NK-92 treated with Interleukin-12 subunit alpha and Interleukin-12 subunit beta, amount 100 ng/mL, for 24 hours (cell line): ENCODE results near the gene PCSK1.
"Not testable (repeated sequence)": the region's sequence is repeated elsewhere in the genome, so short reads cannot be mapped to it uniquely, and the experiment has no call there.

Source experiments
- DNase-seq: peaks from one replicate; lab custom pipeline; 2025; lab: John Stamatoyannopoulos, UW

Gene PCSK1

DNA sequence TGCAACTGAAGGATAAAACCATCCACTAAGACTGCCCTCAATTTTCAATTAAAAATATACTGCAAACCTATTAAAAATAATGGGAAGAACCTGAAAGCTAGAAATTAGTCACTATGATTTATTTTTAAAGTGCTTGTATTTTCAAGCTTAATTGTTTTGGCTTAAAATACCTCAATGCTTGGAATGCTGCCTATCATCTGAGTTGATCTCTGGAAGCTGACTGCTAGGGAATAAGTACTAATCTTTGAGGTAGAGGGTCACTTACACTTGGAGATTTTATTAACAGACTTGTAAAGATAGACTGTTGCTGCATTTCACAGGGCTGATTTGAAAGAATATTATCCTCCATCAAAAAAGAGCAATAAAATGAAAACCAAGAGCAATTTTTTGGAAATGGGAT, 6.2 kb downstream of the PCSK1 start:
- no peak for DNase-seq

DNA sequence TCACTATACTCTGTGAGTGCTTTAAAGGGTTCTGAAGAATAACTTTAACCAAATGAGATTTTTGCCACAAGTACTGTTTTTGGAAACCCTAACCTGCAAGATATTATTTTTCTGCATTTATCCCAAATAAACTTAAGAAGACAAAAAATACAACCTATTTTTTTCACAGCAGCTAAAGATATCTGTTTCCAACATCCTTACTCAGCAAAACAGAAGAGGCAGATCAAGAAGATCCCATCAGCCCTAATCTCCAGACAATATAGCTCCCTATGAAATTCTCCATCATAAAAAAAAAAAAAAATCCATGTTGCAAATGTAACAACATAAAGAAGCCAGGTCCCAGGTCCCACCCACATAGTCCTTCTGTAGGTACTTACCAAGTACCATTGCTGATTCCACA, 7.6 kb downstream of the PCSK1 start:
- no peak for DNase-seq

DNA sequence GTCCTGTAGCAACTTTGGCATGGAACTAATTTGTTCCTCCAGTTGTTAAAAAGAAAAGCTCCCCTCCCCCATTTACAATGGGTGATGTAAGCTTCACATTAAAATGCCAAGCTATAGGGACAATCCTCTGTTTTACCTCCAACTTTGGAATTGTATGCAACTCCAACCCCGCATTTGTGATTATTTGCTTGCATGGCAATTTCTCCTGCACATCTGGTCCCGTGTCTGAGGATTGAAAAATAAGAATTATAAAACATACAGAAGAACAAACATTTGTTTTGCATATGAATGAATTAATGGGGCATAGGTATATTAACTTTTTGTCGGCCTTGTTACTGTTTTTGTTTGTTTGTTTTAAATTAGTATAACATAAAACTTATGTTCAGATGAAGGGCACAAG, 17.2 kb downstream of the PCSK1 start:
- DNase-seq: no peak

DNA sequence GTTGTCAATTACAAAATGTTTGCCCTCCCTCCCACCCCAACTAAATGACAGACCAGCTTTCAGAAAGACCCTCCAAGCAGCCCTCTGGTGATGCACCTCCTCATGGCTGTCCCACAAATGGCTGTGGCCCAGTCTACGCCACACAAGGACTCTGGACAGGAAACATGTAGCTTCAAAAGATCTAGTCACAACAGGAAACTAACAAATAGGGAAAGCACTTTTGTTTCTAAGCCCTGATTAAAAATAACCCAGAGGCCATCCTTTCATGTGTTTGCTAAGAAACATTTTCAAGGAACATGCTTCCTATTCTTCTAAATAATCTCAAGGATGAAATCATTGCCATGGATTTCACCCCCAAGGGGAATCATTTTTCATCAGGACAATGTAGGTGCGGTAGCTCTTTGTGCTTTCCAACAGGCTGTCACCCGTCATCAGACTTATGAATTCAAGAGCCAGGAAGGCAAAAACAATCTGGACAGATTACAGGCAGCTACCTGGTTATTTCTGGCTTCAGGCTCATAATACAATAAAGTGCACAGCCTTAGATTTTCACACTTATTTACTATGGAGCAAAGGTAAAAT, 20.1 kb downstream of the PCSK1 start:
- no peak for DNase-seq

DNA sequence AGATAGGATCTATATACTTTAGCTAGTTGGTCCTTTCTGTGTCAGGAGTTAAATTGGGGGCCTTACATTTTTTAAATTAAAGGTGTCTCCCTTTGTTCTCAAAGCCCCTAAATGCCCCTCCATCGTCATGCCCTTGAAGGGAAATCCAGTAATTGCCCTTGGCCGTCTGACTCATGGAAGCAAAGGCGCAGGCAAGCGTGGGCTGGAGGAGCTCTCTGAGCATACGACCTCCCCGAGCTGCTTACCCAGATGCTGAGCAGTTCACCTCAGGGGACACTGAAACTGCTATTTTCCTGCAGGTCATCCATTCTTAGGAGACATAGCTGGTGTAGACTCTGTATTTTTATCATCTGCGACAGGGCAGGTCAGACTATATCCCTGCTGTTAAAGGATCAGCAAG, 23.0 kb downstream of the PCSK1 start:
- no peak for DNase-seq

DNA sequence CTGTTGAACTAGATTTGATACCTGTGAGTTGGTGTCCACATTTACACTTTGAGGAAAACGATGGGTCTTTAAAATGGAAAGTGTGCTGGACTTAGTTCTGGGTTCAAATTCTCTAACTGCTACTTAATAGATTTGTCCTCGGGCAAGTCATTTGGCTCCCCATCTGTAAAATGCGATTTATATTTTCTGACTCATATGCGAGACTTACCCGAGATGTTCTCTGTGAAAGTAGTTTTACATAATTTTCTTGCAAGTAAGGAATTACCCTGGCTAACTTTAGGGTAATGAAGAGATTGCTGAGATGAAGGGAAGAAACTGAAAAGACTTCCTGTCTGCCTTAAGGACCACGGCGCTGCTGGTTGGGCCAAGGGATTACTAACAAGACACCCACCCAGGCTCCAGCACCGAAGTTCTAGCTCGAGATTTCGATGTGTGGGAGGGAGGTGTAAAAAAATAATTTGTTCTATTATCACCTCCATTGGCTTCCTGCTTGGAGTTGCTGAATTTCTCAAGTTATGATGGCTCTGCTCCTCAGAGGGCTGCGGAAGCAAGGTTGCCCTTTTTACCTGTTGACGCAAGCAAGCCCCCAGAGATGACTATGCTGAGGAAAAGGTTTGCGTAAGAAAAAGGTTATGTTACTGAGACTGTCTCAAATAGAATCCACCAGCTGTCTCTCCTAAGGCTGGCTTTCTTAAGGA, 24.1 kb downstream of the PCSK1 start:
- DNase-seq: no peak

DNA sequence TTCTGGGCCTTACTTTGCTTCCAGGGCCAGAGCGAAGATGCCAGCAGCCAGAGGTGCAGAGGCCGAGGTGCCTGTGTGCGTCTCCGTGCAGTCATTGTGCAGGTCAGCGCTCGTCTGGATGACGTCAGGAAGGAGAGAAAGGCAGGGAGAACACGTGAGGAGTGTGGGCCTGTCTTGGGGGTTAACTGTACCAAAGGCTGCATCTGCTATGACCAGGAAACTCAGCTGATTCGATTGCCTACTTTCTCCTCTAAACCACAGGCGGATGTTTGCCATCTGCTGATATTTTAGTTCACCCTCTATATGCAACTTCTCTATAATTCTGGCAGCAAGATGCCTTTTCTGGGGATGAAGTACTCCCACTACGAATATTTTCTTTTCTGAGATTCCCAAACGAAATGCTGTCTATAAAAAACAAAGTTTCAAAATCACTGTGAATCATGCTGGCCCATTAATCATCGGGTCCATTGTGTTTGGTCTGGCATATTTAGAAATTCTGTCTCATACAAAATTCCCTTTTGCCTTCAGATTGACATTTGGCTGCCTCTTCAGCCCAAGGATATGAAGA, 24.8 kb downstream of the PCSK1 start:
- no peak for DNase-seq

DNA sequence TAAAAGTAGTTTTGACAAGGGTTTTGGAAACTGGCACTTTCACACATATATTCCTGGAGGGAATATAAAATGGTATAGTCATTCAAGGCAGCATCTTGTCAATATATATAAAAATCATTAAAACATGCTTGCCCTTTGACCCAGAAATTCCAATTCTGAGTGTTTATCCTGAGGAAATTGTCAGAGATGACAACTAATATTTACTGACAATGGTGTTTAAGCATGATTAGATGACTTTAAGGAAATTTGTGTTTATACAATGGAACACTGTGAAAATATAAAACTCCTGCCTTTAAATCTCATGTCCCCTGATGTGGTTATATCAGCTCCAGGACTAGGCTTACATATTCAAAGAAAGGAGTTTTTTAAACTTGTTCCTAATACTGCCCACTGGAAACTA, 25.6 kb downstream of the PCSK1 start:
- no peak for DNase-seq

DNA sequence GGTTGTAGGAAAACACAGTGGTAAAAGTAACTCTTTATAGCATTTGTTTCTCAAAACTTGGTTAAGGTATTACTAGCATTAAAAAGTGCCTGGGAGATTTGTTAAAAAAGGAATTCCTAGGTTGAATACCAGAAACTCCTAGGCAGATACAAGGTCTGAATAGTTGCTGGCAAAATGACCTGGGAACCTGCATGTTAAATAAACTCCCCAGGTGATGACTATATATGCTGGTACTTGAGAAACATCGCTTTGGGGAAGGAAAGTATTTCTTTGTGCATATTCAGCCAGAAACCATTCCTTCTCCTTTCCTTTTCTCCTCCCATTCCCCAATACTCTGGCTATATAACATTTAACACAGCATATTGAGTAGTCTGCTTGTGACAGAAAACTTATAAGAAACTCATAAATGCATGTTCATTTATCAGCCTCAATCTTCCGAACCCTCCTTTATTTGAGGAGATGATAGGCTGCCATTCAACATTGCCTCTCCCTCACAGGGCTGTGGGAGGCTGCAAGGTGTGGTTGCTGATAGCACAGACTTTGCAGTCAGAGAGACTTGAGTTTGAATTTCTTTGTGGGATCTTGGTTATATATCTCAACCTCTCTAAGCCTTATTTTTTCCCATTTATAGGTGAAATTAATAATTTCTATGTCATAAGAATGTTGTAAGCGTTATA, 28.7 kb downstream of the PCSK1 start:
- no peak for DNase-seq

DNA sequence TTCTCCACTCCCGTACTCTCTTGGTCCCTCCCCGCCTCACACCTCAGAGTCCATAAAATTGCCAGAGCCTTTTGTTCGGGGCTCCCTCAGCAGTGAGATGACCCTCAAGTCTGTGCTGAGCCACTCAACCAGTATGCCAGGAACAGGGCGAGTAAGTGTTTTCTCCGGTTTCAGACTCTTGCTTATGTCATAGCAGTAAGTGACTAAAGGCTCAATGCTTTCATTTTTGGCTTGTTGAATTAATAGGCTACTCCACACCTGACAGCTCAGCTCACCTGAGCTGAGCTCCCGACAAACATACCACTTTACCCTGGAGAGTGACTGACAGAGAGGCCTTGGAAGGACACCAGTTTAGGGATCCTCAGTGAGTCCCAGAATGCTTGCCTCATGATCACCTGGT, 30.5 kb downstream of the PCSK1 start:
- DNase-seq: no peak

DNA sequence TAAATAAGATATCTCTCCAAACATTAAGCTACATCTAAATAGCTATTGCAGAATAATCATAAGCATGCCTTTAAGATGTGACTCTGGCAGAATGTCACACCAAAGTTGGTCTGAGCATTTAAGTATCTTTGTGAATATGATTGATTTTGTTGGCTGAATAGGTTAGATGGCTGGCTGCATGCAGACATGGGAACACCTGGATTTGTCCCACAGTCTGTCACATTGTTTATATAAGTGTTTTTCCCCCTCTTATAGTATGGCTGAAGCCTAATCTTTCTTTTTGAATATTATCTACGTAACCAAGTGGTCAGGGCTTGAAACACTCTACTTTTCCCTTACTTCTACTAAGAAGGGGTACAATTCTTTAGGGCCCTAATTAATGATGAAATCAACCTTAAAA, 36.2 kb downstream of the PCSK1 start:
- no peak for DNase-seq

DNA sequence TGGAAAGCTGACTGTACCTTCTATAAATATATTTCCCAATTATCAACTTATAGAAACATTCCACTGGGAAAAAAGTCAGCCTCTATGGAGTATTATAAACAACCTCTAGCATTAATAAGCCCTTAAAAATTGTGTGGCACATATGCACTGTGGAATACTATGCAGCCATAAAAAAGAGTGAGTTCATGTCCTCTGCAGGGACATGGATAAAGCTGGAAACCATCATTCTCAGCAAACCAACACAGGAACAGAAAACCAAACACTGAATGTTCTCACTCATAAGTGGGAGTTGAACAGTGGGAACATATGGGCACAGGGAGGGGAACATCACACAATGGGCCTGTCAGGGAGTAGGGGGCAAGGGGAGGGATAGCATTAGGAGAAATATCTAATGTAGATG, 37.8 kb downstream of the PCSK1 start:
- not testable (repeated sequence) for DNase-seq

DNA sequence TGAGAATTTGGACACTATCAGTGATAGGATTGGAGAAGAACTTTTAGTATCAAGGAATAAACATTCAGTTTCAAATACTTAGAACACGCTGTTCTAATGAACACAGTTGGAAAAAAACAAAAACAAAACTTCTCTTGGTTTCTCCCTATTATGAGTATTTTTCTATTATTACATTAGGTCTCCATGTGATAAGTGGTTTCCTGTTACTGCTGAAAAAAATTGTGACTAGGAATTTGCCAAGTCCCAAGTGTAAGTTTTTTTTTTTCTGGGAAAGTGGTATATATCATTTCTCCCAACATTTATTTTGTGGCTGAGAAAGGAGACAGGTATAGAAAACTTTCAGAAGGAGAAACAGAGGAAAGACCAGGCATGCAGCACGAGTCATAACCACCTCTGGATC, 41.1 kb downstream of the PCSK1 start:
- no peak for DNase-seq

DNA sequence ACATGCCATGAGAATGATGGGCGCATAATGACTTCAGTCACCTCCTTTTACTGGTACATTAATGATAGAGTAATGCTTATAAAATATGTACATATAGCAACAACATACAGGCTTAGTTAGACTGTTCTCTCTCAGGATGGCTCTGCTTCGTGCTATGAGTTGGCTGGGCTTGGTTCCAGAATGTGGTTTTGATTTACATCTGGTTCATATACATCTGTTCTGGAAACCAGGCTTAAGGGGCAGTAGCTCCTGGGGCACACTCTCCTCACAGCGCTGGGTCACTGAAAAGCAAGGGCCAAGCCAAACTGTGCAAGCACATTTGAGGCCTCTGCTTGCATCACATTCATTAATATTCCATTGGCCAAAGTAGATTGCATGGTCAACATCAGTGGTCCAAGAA, 44.9 kb downstream of the PCSK1 start:
- no peak for DNase-seq

DNA sequence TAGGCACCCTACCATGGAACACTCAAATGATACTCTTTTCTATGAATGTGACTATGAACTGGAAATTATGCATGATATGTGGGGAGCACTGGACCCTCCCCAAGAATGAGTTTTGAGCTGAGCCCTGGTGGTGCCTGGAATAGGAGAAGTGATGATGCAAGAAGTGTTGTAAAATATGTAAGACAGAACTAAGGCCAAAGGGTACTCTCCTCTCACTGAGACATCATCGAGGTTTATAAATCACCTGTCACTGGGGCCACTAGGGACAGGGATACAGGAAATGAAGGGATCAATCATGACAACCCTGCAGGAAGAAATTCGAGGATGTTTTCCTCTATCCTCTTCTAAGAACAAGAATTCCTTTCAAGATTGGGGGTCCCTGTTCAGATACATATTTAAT, 45.4 kb downstream of the PCSK1 start:
- DNase-seq: no peak

DNA sequence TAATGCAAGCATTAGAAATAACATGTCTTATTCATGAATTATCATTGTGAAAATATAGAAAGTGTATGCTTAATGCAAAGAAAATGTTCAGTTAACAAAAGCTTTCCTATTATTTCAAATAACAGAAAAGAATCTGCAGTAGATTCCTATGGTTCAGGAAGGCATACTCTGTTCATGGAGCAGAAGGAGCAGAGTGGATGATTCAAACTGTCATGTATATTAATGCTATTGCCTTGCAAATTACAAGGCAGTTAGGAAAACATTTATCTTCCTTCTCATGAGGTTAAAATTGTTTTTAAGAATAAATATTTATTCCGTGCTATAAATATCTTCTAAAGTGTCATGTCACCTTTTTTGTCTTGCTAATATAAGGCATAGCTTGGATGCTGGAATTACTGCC, 47.5 kb downstream of the PCSK1 start:
- DNase-seq: no peak

DNA sequence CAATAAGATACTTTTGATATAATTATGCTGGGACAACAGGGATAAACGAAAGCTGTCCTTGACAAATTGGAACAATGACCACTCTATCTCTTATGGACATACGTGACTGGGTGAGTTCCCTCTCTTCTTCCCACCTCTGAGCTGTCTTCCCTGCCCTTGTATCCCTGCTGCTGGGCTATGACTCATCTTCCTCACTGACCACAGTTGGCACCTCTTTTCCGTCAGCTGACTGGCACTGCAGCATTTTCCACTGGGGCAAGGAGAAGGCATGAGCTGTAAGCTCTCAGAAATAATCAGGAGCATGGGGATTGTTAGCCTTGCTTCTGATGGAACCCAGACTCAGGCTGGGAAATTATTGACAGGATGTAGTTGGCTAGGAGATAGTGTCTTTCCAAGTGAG, 48.7 kb downstream of the PCSK1 start:
- no peak for DNase-seq

DNA sequence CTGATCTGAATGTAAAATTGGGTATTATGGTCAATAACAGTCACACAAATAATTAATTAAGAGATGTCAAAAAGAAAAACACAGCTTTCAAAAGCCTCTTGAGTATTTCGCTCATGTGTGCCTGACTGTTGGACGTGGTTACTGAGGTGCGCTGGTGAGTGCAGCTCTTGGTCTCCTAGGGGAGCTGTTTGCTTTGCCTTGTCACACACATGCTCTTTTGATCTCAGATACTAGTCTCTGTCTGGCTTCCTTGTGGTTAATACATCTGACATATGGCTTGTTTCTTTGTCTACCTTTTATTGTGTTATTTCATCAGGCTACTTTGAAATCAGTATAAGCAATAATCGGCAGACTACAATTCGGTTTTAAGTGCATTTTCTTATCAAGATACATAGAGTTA, 51.5 kb downstream of the PCSK1 start:
- DNase-seq: no peak

DNA sequence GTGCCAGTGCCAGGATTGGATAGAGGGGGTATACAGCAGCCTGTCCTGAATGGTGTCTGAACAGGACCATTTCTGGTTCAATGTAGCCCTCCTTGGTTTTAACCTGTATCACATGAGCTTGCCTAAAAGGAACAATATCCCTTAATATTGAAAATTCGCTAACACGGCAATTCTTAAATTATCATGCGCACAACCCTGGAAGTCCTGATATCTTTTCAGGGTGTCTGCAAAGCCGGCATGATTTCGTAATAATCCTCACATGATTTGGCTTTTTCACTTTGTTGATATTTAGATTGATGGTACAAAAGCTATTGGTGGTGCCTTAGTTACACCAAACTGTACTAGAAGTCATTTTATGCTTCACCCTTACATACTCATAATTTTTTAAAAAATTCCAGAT, 53.2 kb downstream of the PCSK1 start:
- DNase-seq: no peak

DNA sequence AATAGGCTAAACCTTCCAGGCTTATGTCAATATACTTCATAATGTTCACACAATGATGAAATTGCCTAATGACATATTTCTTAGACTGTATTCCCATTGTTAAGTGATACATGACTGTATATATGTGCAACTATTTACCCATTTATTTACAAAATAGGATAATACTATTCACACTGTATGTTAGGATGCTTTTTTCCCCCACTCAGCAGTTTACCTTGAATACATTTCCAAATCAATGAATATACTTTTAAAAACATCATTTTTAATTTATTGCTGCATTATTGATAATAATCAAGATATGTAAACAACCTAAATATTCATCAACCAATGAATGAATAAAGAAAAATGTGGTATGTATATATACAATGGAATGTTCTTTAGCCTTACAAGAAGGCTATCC, 55.5 kb downstream of the PCSK1 start:
- no peak for DNase-seq

DNA sequence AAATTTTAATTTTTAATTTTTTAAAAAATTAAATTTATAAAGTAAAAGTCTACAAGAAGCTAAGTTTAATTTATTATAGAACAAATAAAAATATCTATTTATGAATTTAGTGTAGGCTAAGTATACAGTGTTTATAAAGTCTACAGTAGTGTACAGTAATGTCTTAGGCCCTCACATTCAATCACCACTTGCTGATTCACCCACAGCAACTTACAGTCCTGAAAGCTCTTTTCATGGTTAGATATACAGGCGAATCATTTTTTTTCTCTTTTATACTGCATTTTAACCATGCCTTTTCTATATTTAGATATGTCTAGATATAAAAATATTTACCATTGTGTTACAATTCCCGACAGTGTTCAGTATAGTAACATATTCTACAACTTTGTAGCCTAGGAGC, 55.9 kb downstream of the PCSK1 start:
- no peak for DNase-seq

DNA sequence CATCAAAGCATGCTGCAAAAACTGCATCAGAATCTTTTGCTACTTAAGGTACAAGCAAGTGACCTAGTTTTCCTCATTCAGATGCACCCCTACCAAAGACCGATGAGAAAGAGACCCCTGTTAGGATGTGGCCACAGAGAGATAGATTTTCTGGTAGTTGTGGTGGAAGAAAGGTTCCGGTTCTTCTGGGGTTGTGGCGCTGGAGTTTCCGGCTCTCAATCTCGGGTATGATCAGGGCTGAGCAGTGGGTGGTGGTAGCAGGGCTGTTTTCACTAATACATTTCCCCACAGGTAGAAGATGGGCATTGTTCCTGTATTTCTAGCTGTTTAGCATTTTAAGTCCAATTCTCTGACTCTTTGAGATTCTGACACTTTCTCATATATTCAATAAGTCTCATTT, 58.4 kb downstream of the PCSK1 start:
- no peak for DNase-seq

DNA sequence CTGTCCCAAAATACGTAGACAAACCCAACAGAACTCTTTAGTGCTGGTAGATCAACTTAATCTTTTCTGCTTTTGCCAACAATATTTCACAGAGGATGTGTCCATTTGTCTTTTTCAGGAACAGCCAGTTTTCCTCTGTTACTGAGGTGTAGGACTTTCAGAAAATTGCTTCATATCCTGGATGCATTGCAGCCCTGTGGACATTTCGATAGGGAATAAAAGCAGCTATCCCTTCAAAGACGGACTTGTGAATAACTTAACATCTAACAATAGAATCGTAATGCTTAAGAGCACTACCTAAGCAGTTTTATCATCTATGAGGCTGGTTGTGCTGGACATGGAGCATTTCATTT, 59.7 kb downstream of the PCSK1 start:
- DNase-seq: no peak
